Duodenal mucosa (tissue), 2 donors: ENCODE measurements around the gene PALLD.

Experiments
- H3K27ac ChIP-seq: one replicate; pipeline ENCODE4 v1.7.0; 2013; ENCODE audit warnings: low read depth, low read length
- H3K27me3 ChIP-seq, 2 donors: one replicate each; pipeline ENCODE4 v1.7.0; 2013; ENCODE audit warnings: low read length in 2 of 2, control low read depth in 1 of 2; ENCODE audit not compliant: insufficient read depth in 2 of 2, control insufficient read depth in 1 of 2
- H3K36me3 ChIP-seq, 2 donors: one replicate each; pipeline ENCODE4 v1.7.0; 2013; ENCODE audit warnings: low read length in 2 of 2, control low read depth in 1 of 2; ENCODE audit not compliant: insufficient read depth in 2 of 2, control insufficient read depth in 1 of 2
- H3K4me1 ChIP-seq, 2 donors: one replicate each; pipeline ENCODE4 v1.7.0; 2013; ENCODE audit warnings: low read length in 2 of 2, control low read depth in 1 of 2; ENCODE audit not compliant: insufficient read depth in 2 of 2, control insufficient read depth in 1 of 2
- H3K4me3 ChIP-seq, 2 donors: one replicate each; pipeline ENCODE4 v1.7.0; 2013; ENCODE audit warnings: low read length in 2 of 2, low read depth in 1 of 2
- H3K9ac ChIP-seq, 2 donors: one replicate each; pipeline ENCODE4 v1.7.0; 2013; ENCODE audit warnings: low read length in 2 of 2, low read depth in 1 of 2
- H3K9me3 ChIP-seq, 2 donors: one replicate each; pipeline ENCODE4 v1.7.0; 2013; ENCODE audit warnings: low read length in 2 of 2, control low read depth in 1 of 2; ENCODE audit not compliant: control insufficient read depth in 1 of 2

PALLD gene

GRCh38 chr4:168537086-168537485, 40.2 kb downstream of the PALLD start:
- no peaks in the 10 kb centered on the region for H3K9me3 ChIP-seq
- H3K36me3 ChIP-seq: no peaks in the 10 kb centered on the region
- no peaks in the 10 kb centered on the region for H3K27me3 ChIP-seq
- no peak overlapping the region for H3K4me3 ChIP-seq
- no peak overlapping the region for H3K9ac ChIP-seq
- H3K27ac ChIP-seq: no peak overlapping the region
- H3K4me1 ChIP-seq: no peaks in the 10 kb centered on the region

- Histone ChIP-seq H3K27me3 (no peaks in the 10 kb centered on the region), H3K9ac (no peak overlapping the region), H3K9me3 (no peaks in the 10 kb centered on the region), H3K4me3 (no peak overlapping the region), H3K36me3 (no peaks in the 10 kb centered on the region), H3K4me1 (no peaks in the 10 kb centered on the region), H3K27ac (no peak overlapping the region)
These were observed 40.7 kb downstream of the PALLD start for GRCh38 chr4:168537571-168537970.

- Histone ChIP-seq H3K27me3 (no peaks in the 10 kb centered on the region), H3K9ac (no peak overlapping the region), H3K4me1 (no peaks in the 10 kb centered on the region), H3K4me3 (no peak overlapping the region), H3K27ac (no peak overlapping the region), H3K9me3 (no peaks in the 10 kb centered on the region), H3K36me3 (no peaks in the 10 kb centered on the region)
These were observed 41.8 kb downstream of the PALLD start for GRCh38 chr4:168538632-168539031.

GRCh38 chr4:168540086-168540485, 43.2 kb downstream of the PALLD start:
- H3K9me3 ChIP-seq: no peaks in the 10 kb centered on the region
- no peak overlapping the region for H3K4me3 ChIP-seq
- no peak overlapping the region for H3K9ac ChIP-seq
- H3K36me3 ChIP-seq: no peaks in the 10 kb centered on the region
- no peaks in the 10 kb centered on the region for H3K27me3 ChIP-seq
- no peaks in the 10 kb centered on the region for H3K4me1 ChIP-seq
- no peak overlapping the region for H3K27ac ChIP-seq

GRCh38 chr4:168540503-168541265, 43.8 kb downstream of the PALLD start:
- Histone ChIP-seq H3K36me3 (no peaks in the 10 kb centered on the region), H3K4me1 (no peaks in the 10 kb centered on the region), H3K9me3 (no peaks in the 10 kb centered on the region), H3K27ac (no peak overlapping the region), H3K27me3 (no peaks in the 10 kb centered on the region), H3K4me3 (no peak overlapping the region), H3K9ac (no peak overlapping the region)

- Histone ChIP-seq H3K9me3 (no peaks in the 10 kb centered on the region), H3K36me3 (no peaks in the 10 kb centered on the region), H3K27me3 (no peaks in the 10 kb centered on the region), H3K27ac (no peak overlapping the region), H3K9ac (no peak overlapping the region), H3K4me3 (no peak overlapping the region), H3K4me1 (no peaks in the 10 kb centered on the region)
These were observed 44.6 kb downstream of the PALLD start for GRCh38 chr4:168541266-168541953.

- Histone ChIP-seq H3K27me3 (no peaks in the 10 kb centered on the region), H3K4me3 (no peak overlapping the region), H3K9me3 (no peaks in the 10 kb centered on the region), H3K9ac (no peak overlapping the region), H3K4me1 (no peaks in the 10 kb centered on the region), H3K36me3 (no peaks in the 10 kb centered on the region), H3K27ac (no peak overlapping the region)
These were observed 52.3 kb downstream of the PALLD start for GRCh38 chr4:168549143-168549542.

- H3K27ac ChIP-seq: no peak overlapping the region
These were observed 53.4 kb downstream of the PALLD start for GRCh38 chr4:168550064-168550766.

GRCh38 chr4:168551211-168551610, 54.4 kb downstream of the PALLD start:
- no peaks in the 10 kb centered on the region for H3K9me3 ChIP-seq
- no peaks in the 10 kb centered on the region for H3K36me3 ChIP-seq
- H3K27me3 ChIP-seq: no peaks in the 10 kb centered on the region
- no peak overlapping the region for H3K4me3 ChIP-seq
- no peaks in the 10 kb centered on the region for H3K4me1 ChIP-seq
- H3K9ac ChIP-seq: no peak overlapping the region
- no peak overlapping the region for H3K27ac ChIP-seq

More at GRCh38 chr4:168550064-168550766, 53.4 kb downstream of the PALLD start:
- no peaks in the 10 kb centered on the region for H3K36me3 ChIP-seq
- no peak overlapping the region for H3K4me3 ChIP-seq
- no peaks in the 10 kb centered on the region for H3K9me3 ChIP-seq
- no peaks in the 10 kb centered on the region for H3K4me1 ChIP-seq
- H3K27me3 ChIP-seq: no peaks in the 10 kb centered on the region
- H3K9ac ChIP-seq: no peak overlapping the region
